Esophagus muscularis mucosa (tissue), 4 donors: ENCODE measurements around the gene DUSP21. TPM values are rescaled to one million over a fixed set of nuclear protein-coding genes. Genes with fewer than 3 reads are reported as not detected.

Experiments
- DNase-seq: peaks from one replicate; pipeline ENCODE4 v3.0.0-alpha.2; 2017; ENCODE audit errors: extremely low spot score
- H3K27ac ChIP-seq, 4 donors: fragments of 200-600 bp; sonication (generic); replicated peaks in 1 of 4; 1 replicate in 3 of 4; 2 replicates in 1 of 4; pipeline ENCODE4 v1.5.1; 2016 to 2019; ENCODE audit warnings: mild to moderate bottlenecking in 1 of 4
- H3K27me3 ChIP-seq, 4 donors: fragments of 200-600 bp; sonication (generic); one replicate each; pipeline versions ENCODE4 v1.5.1 to v1.6.0; 2016 to 2019
- H3K36me3 ChIP-seq, 4 donors: fragments of 200-600 bp; sonication (generic); one replicate each; pipeline ENCODE4 v1.5.1; 2016 to 2019
- H3K4me1 ChIP-seq, 4 donors: fragments of 200-600 bp; sonication (generic); one replicate each; pipeline ENCODE4 v1.5.1; 2016 to 2019
- H3K4me3 ChIP-seq, 4 donors: fragments of 200-600 bp; sonication (generic); 1 replicate in 2 of 4; 2 replicates in 2 of 4; pipeline ENCODE4 v1.5.1; 2016 to 2019; ENCODE audit warnings: mild to moderate bottlenecking in 4 of 4, moderate library complexity in 1 of 4
- H3K9me3 ChIP-seq, 4 donors: fragments of 200-600 bp; sonication (generic); 1 replicate in 3 of 4; 2 replicates in 1 of 4; pipeline ENCODE4 v1.5.1; 2016 to 2019
- EP300 ChIP-seq: sonication (generic); formaldehyde crosslinking; IDR thresholded peaks from one replicate; pipeline ENCODE4 v1.6.1; 2017; ENCODE audit warnings: antibody characterized with exemption
- POLR2A ChIP-seq: fragments of 450-650 bp; IDR thresholded peaks from one replicate; pipeline ENCODE4 v1.6.1; 2017; ENCODE audit warnings: antibody characterized with exemption, moderate library complexity, mild to moderate bottlenecking, low read depth
- POLR2AphosphoS5 ChIP-seq, 2 donors: sonication (generic); formaldehyde crosslinking; IDR thresholded peaks; one replicate each; pipeline ENCODE4 v1.6.1; 2017; ENCODE audit warnings: antibody characterized with exemption in 2 of 2
- WGBS: methylation state at CpG from one replicate; pipeline ENCODE4 v1.1.5; 2018; 5-methylcytosine and 5-hydroxymethylcytosine counted together
- intact Hi-C: fragments of 100-400 bp; cut with DNase I; formaldehyde crosslinking; loops from one replicate; pipeline ENCODE4 v1.15.1; 2023
- total RNA-seq, 4 donors: library from RNA; depleted of rRNA; stranded (reverse); fragments of >200 nt; gene quantifications; one replicate each; pipeline versions ENCODE4 v1.1.0 to v1.2.1, GENCODE V29; 2016
- TF ChIP-seq, protein P1 (sequence below), 3 experiments: fragments of 200-600 bp in 2 of 3; fragments of 450-650 bp in 1 of 3; sonication (generic) in 2 of 3; IDR thresholded peaks; one replicate each; pipeline ENCODE4 v1.5.1; 2017 to 2019; ENCODE audit warnings: antibody characterized with exemption in 3 of 3, mild to moderate bottlenecking in 2 of 3, moderate library complexity in 1 of 3

The DUSP21 gene
- not detected for total RNA-seq

DNA sequence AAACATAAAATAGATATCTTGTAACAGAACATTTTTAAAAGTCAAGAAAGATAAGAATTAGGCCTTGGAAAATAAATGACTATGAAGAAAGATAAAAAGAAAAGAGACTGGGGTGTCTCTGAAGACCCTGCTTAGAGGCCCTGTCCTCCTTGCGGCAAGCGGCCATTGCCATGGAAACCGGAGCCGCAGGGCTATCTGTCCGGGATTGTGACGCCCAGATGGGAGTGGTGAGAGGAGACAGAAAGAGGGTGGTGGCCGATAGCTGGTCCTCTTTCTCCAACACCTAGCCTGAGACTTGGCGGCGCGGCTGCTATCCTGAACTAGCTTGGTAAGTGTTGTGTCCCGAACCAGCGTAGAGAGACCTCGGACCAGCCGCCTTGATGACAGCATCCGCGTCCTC, at the start of gene DUSP21:
Gene DUSP21 (plus strand): TSS at position 269 of the 400 bp plus-strand sequence. CDS start 112 bp downstream, at position 381.
- no peaks in the 10 kb centered on the region for H3K36me3 ChIP-seq
- H3K27ac ChIP-seq, result no peak within 1 kb of the TSS
- no peak within 1 kb of the TSS for H3K4me3 ChIP-seq
- H3K27me3 ChIP-seq, result no peaks in the 10 kb centered on the region
- no peak for TF ChIP-seq POLR2A
- TF ChIP-seq, protein P1, sequence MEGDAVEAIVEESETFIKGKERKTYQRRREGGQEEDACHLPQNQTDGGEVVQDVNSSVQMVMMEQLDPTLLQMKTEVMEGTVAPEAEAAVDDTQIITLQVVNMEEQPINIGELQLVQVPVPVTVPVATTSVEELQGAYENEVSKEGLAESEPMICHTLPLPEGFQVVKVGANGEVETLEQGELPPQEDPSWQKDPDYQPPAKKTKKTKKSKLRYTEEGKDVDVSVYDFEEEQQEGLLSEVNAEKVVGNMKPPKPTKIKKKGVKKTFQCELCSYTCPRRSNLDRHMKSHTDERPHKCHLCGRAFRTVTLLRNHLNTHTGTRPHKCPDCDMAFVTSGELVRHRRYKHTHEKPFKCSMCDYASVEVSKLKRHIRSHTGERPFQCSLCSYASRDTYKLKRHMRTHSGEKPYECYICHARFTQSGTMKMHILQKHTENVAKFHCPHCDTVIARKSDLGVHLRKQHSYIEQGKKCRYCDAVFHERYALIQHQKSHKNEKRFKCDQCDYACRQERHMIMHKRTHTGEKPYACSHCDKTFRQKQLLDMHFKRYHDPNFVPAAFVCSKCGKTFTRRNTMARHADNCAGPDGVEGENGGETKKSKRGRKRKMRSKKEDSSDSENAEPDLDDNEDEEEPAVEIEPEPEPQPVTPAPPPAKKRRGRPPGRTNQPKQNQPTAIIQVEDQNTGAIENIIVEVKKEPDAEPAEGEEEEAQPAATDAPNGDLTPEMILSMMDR (IDR thresholded peaks at IDR 0.05), result no peak
- no peak for TF ChIP-seq POLR2AphosphoS5 (IDR thresholded peaks at IDR 0.05)
- no peak for TF ChIP-seq EP300
- intact Hi-C loops, result no loop called here
- no peaks in the 10 kb centered on the region for H3K9me3 ChIP-seq
- no peaks in the 10 kb centered on the region for H3K4me1 ChIP-seq
- DNase-seq, result no peak
- WGBS, result 90% methylated on average over 16 of the region's 16 CpGs

DNA sequence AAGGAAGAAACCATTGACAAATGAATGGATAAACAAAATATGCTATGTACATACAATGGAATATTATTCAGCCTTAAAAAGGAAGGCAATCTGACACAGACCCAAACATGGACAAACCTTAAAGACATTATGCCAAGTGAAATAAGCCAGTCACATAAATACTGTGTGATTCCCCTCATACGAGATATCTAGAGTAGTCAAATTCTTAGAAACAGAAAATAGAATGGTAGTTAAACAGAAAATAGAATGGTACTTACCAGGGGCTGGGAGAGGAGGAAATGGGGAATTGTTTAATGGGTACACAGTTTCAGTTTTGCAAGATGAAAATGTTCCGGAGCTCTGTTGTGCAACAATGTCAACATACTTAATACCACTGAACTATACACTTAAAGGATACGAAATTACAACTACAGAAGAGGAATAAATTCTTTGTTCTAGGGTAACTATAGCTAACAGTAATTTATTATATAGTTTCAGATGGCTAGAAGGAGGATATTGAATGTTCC, 47.8 kb upstream of the DUSP21 start:
- no peak overlapping the region for H3K4me3 ChIP-seq
- H3K36me3 ChIP-seq, result no peaks in the 10 kb centered on the region
- intact Hi-C loops, result no loop called here
- H3K27ac ChIP-seq, result no peak overlapping the region
- H3K9me3 ChIP-seq, result no peaks in the 10 kb centered on the region
- no peak for TF ChIP-seq POLR2AphosphoS5 (IDR thresholded peaks at IDR 0.05)
- TF ChIP-seq, protein P1 (IDR thresholded peaks at IDR 0.05), result no peak
- no peak for TF ChIP-seq EP300
- no peak for TF ChIP-seq POLR2A
- WGBS, result 58% methylated on average over 3 of the region's 3 CpGs
- no peaks in the 10 kb centered on the region for H3K27me3 ChIP-seq
- no peak for DNase-seq
- no peaks in the 10 kb centered on the region for H3K4me1 ChIP-seq

DNA sequence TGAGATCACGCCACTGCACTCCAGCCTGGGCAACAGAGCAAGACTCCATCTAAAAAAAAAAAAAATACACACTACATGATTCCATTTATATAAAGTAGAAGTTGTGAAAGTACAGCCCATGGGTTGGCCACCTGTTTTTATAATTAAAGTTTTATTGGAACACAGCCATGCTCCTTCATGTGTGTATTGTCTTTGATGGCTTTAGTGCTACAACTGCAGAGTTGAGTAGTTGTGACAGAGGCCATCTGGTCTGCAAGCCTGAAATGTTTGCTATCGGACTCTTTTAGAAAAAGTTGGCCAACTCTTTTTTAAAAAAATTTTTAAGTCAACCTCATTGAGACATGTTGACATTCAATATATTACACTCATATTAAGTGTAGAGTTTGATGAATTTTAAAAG, 41.2 kb upstream of the DUSP21 start:
- TF ChIP-seq, protein P1 (IDR thresholded peaks at IDR 0.05), result no peak
- TF ChIP-seq POLR2AphosphoS5 (IDR thresholded peaks at IDR 0.05) (no peak), EP300 (no peak), POLR2A (no peak)
- Histone ChIP-seq H3K9me3 (no peaks in the 10 kb centered on the region), H3K27me3 (no peaks in the 10 kb centered on the region), H3K36me3 (no peaks in the 10 kb centered on the region), H3K27ac (no peak overlapping the region), H3K4me1 (no peaks in the 10 kb centered on the region), H3K4me3 (no peak overlapping the region)
- no peak for DNase-seq
- intact Hi-C loops, result no loop called here
- 74% methylated on average over 2 of the region's 2 CpGs for WGBS

DNA sequence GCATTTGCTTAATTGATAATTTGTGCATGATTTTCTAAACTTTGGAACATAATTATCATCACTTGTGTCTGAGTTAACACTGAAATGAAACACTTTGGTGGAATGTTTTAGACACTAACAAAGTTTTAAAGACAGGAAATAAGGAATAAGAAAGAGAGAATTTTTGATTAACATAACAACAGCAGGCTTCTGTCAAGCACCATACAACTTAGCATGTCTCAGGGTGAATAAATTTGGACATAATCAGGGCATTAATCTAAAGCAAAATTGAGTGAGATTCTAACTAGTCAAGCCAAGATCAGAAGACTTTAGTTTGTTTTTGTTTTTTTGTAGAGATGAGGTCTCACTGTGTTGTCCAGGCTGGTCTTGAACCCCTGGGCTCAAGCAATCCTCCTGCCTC, 28.1 kb upstream of the DUSP21 start:
- no peaks in the 10 kb centered on the region for H3K4me1 ChIP-seq
- no peaks in the 10 kb centered on the region for H3K36me3 ChIP-seq
- no peak for DNase-seq
- H3K27me3 ChIP-seq, result no peaks in the 10 kb centered on the region
- no peak overlapping the region for H3K4me3 ChIP-seq
- TF ChIP-seq EP300 (no peak), POLR2A (no peak), POLR2AphosphoS5 (IDR thresholded peaks at IDR 0.05) (no peak)
- TF ChIP-seq, protein P1 (IDR thresholded peaks at IDR 0.05), result no peak
- H3K9me3 ChIP-seq, result no peaks in the 10 kb centered on the region
- intact Hi-C loops, result no loop called here
- no peak overlapping the region for H3K27ac ChIP-seq

DNA sequence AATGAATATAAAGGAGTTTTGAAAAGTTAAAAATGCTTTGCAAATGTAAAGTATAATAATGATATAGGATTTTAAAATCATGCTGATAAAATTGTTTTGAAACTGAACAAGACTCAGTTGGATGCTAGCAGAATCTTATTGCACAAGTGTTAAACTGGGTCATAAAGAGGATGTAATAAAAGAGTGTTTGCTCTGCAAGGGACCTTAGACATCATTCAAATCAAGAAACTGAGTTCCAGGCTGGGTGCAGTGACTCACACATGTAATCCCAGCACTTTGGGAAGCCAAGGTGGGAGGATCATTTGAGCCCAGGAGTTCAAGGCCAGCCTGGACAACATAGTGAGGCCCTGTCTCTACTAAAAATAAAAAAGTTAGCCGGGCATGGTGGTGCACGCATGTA, 27.5 kb upstream of the DUSP21 start:
- DNase-seq, result no peak
- TF ChIP-seq POLR2A, result no peak
- TF ChIP-seq, protein P1 (IDR thresholded peaks at IDR 0.05), result no peak
- no peak for TF ChIP-seq EP300
- TF ChIP-seq POLR2AphosphoS5 (IDR thresholded peaks at IDR 0.05), result no peak
- WGBS, result 87% methylated on average over 2 of the region's 2 CpGs
- Histone ChIP-seq H3K27me3 (no peaks in the 10 kb centered on the region), H3K4me1 (no peaks in the 10 kb centered on the region), H3K4me3 (no peak overlapping the region), H3K36me3 (no peaks in the 10 kb centered on the region), H3K27ac (no peak overlapping the region), H3K9me3 (no peaks in the 10 kb centered on the region)
- intact Hi-C loops, result no loop called here
